ENCODE data around the gene ANKRD30A.
"Not testable (repeated sequence)": the region's sequence is repeated elsewhere in the genome, so short reads cannot be mapped to it uniquely, and the experiment has no call there.

- not testable (repeated sequence) for TF ChIP-seq CTCF (IDR thresholded peaks at IDR 0.05; ENCODE audit: borderline replicate concordance, extremely low read depth, low read length, poor library complexity, severe bottlenecking); EZH2 (IDR thresholded peaks at IDR 0.05; ENCODE audit: borderline replicate concordance, low read depth, low read length, severe bottlenecking)
These were observed 130.4 kb downstream of the ANKRD30A start for GRCh38 chr10:37255837-37256236.

Measured in DND-41 (cell line).